K562 (cell line): ENCODE data around the gene NGDN. TPM values are rescaled to one million over a fixed set of nuclear protein-coding genes. Genes with fewer than 3 reads are reported as not detected.

Experiments used
- ATAC-seq: fragments of 200-7000 bp; cut with Tn5 transposase; 3 replicates; pipeline ENCODE4 v1.9.1; 2020; ENCODE audit warnings: moderate library complexity
- BruUV-seq: library from RNA; stranded (reverse); fragments of 400-500 nt; replicated peaks from 2 replicates; lab custom pipeline; 2021; lab: Mats Ljungman, UMichigan
- CTCF ChIA-PET: fragments of 300-600 bp; formaldehyde crosslinking; extraction: SDS; loops from one replicate; lab custom pipeline; 2021; ENCODE audit warnings: low intra/inter-chr PET ratio; lab: Yijun Ruan, JAX
- POLR2A ChIA-PET: fragments of 300-600, 350-650 bp; sonication (Branson Sonifier 250); formaldehyde crosslinking; extraction: SDS; loops from one replicate; lab custom pipeline; 2021; ENCODE audit warnings: antibody characterized with exemption, inconsistent platforms; lab: Yijun Ruan, JAX
- DNase-seq, 4 experiments: peaks; one replicate each; pipeline versions ENCODE4 v3.0.0 to v3.0.0-alpha.2; 2011 to 2018; ENCODE audit warnings: low spot score in 3 of 4, mixed read lengths in 3 of 4; ENCODE audit errors: extremely low read depth in 1 of 4
- FAIRE-seq: peaks from 2 replicates; lab custom pipeline; 2011; peaks lifted over from hg19 to GRCh38; lab: Jason Lieb, UNC
- H2AFZ ChIP-seq: 2 replicates; pipeline ENCODE4 v1.6.0; 2011; ENCODE audit warnings: low read depth, low read length, control low read depth, inconsistent platforms
- H3K27ac ChIP-seq: fragments of 200-600 bp; 3 replicates; pipeline ENCODE4 v1.8.0; 2011; ENCODE audit warnings: low read depth, mild to moderate bottlenecking, control low read depth, inconsistent platforms, low read length, moderate library complexity, mixed read lengths; ENCODE audit errors: extremely low read depth
- H3K27me3 ChIP-seq, 2 experiments: fragments of 300-600 bp in 1 of 2; 2 replicates in 1 of 2; 3 replicates in 1 of 2; pipeline versions ENCODE4 v1.6.0 to v1.8.0; 2011; ENCODE audit warnings: inconsistent platforms in 2 of 2, low read length in 2 of 2, mild to moderate bottlenecking in 1 of 2, mixed read lengths in 1 of 2, moderate library complexity in 1 of 2; ENCODE audit not compliant: control insufficient read depth in 2 of 2, insufficient read depth in 2 of 2
- H3K36me3 ChIP-seq: fragments of 300-600 bp; 3 replicates; pipeline ENCODE4 v1.8.0; 2011; ENCODE audit warnings: mild to moderate bottlenecking, low read length, inconsistent platforms; ENCODE audit not compliant: control insufficient read depth, insufficient read depth
- H3K4me1 ChIP-seq, 2 experiments: fragments of 200-600 bp in 1 of 2; replicated peaks in 1 of 2; 2 replicates in 1 of 2; 3 replicates in 1 of 2; pipeline versions ENCODE4 v1.5.1 to v1.8.0; 2011; ENCODE audit warnings: inconsistent platforms in 2 of 2, low read length in 2 of 2, mild to moderate bottlenecking in 1 of 2, mixed read lengths in 1 of 2, moderate library complexity in 1 of 2; ENCODE audit not compliant: control insufficient read depth in 2 of 2, insufficient read depth in 2 of 2
- H3K4me2 ChIP-seq: 2 replicates; pipeline ENCODE4 v1.6.1; 2011; ENCODE audit warnings: low read length, control low read depth, inconsistent platforms, mixed read lengths; ENCODE audit not compliant: insufficient read depth
- H3K4me3 ChIP-seq: fragments of 200-600 bp; sonication (generic), shearing (Covaris generic); 2 replicates; pipeline ENCODE4 v1.5.1; 2016; ENCODE audit warnings: control low read depth, inconsistent platforms
- H3K79me2 ChIP-seq: fragments of 200-600 bp; 3 replicates; pipeline ENCODE4 v1.8.0; 2011; ENCODE audit warnings: low read length, inconsistent platforms; ENCODE audit not compliant: control insufficient read depth, insufficient read depth
- H3K9ac ChIP-seq, 2 experiments: 2 replicates each; pipeline versions ENCODE4 v1.6.0 to v1.6.1; 2011; ENCODE audit warnings: low read depth in 2 of 2, low read length in 2 of 2, control low read depth in 1 of 2, inconsistent platforms in 1 of 2, mild to moderate bottlenecking in 1 of 2, mixed read lengths in 1 of 2; ENCODE audit not compliant: insufficient read depth in 1 of 2
- H3K9me1 ChIP-seq: one replicate; pipeline ENCODE4 v1.6.0; 2011; ENCODE audit warnings: inconsistent platforms, mild to moderate bottlenecking, low read length, moderate library complexity; ENCODE audit not compliant: control insufficient read depth, insufficient read depth
- H3K9me3 ChIP-seq: replicated peaks from 2 replicates; pipeline ENCODE4 v1.5.1; 2011; ENCODE audit warnings: low read depth, low read length, inconsistent platforms; ENCODE audit not compliant: control insufficient read depth, insufficient read depth
- H4K20me1 ChIP-seq: replicated peaks from 2 replicates; pipeline ENCODE4 v1.6.1; 2011; ENCODE audit warnings: low read length, inconsistent platforms, mixed read lengths; ENCODE audit not compliant: control insufficient read depth, insufficient read depth
- GTF2B ChIP-seq: IDR thresholded peaks from 2 replicates; pipeline ENCODE4 v1.6.1; 2011; ENCODE audit not compliant: insufficient read length; ENCODE audit errors: extremely low read depth
- GTF2F1 ChIP-seq: IDR thresholded peaks from 2 replicates; pipeline ENCODE4 v1.6.1; 2011; ENCODE audit warnings: low read depth, low read length, improper control_type of control experiment
- ZKSCAN8 ChIP-seq: fragments of 200-800 bp; sonication (Bioruptor generic); IDR thresholded peaks from 2 replicates; pipeline ENCODE4 v1.6.1; 2016; ENCODE audit warnings: missing genetic modification characterization, missing compliant biosample characterization
- ZNF512 ChIP-seq: IDR thresholded peaks from 2 replicates; pipeline ENCODE4 v1.6.1; 2016; ENCODE audit warnings: missing genetic modification characterization, missing compliant biosample characterization
- ZNF785 ChIP-seq: fragments of 250-450 bp; sonication (Bioruptor Pico); IDR thresholded peaks from 2 replicates; pipeline ENCODE4 v1.4.0; 2020; ENCODE audit warnings: mild to moderate bottlenecking
- ZSCAN29 ChIP-seq: fragments of 450-650 bp; IDR thresholded peaks from 2 replicates; pipeline ENCODE4 v1.6.1; 2017
- WGBS: fragments of 100-300 bp; shearing (Covaris generic); methylation state at CpG from one replicate; pipeline ENCODE4 v1.1.6; 2016; ENCODE audit warnings: low coverage, mixed read lengths; ENCODE audit not compliant: insufficient coverage; ENCODE audit errors: missing lambda C conversion rate; 5-methylcytosine and 5-hydroxymethylcytosine counted together
- in situ Hi-C: fragments of 300-500 bp; cut with MboI; formaldehyde crosslinking; loops from 4 replicates; pipeline ENCODE4 v1.15.0; 2018; ENCODE audit warnings: inconsistent platforms, mixed read lengths
- intact Hi-C: fragments of 100-400 bp; cut with micrococcal nuclease; formaldehyde crosslinking; loops from 2 replicates; pipeline ENCODE4 v1.14.2; 2022
- polyA plus RNA-seq, 8 experiments: library from polyadenylated mRNA; depleted of rRNA in 4 of 8; stranded (reverse) in 5 of 8; unstranded in 3 of 8; fragments of >200 nt; fragmentation: Nextera tagmentation in 2 of 8; fragmentation: Illumina TruSeq in 1 of 8; extraction: Ambion mirVana in 2 of 8; extraction: Trizol in 1 of 8; gene quantifications; 2 replicates each; pipeline versions ENCODE4 v1.2.1 to v1.2.3, GENCODE V29; 2011 to 2014; ENCODE audit warnings: inconsistent platforms in 1 of 8, missing spikeins in 1 of 8
- total RNA-seq, 7 experiments: library from RNA; depleted of rRNA in 6 of 7; stranded (reverse); fragments of >200 nt in 6 of 7; fragmentation: Illumina TruSeq in 2 of 7; extraction: Trizol in 2 of 7; gene quantifications; 2 replicates each; pipeline versions ENCODE4 v1.2.1 to v1.2.3, GENCODE V29; 2011 to 2021; ENCODE audit warnings: low replicate concordance in 1 of 7

The NGDN gene
- total and polyA plus RNA-seq, 9 of the 15 experiments (the other 6 are each of a cell fraction or from before 2014, with no cell fraction given), result 42.9 to 195 (median 74.9) TPM

- no peaks in the 10 kb centered on the region for H3K9me1 ChIP-seq
- 0% methylated on average over 8 of the region's 10 CpGs for WGBS
- no peaks in the 10 kb centered on the region for H3K4me1 ChIP-seq
- H3K36me3 ChIP-seq, result no peaks in the 10 kb centered on the region
- no peaks in the 10 kb centered on the region for H3K9me3 ChIP-seq
- no peaks in the 10 kb centered on the region; the same call in 1 of the 2 replicates for H4K20me1 ChIP-seq
- DNase-seq (no peak), ATAC-seq (no peak), FAIRE-seq (no peak)
- POLR2A ChIA-PET, result interaction anchor here (0.6 kb wide), 1 partner anchor 142 kb away, joined by 3 read pairs; no protein-coding TSS in a partner anchor
- no peak overlapping the region for H3K4me3 ChIP-seq
- H3K79me2 ChIP-seq, result no peaks in the 10 kb centered on the region
- TF ChIP-seq ZNF512 (tag) (no peak), GTF2F1 (no peak), GTF2B (no peak), ZNF785 (no peak), ZSCAN29 (no peak), ZKSCAN8 (CRISPR knock-in tag) (no peak)
- CTCF ChIA-PET, result no interaction called here
- intact Hi-C loops, result loop anchor here (5.0 kb wide), 1 partner anchor 52 kb away; no protein-coding TSS in a partner anchor
- BruUV-seq, result no TSS peak
- peaks cover 0 to 47% of the 10 kb centered on the region in 2 experiments; a peak in 3 of 5 replicates for H3K27me3 ChIP-seq
- H3K27ac ChIP-seq, result no peak overlapping the region
- H2AFZ ChIP-seq, result no peak overlapping the region
- no peak overlapping the region for H3K4me2 ChIP-seq
- in situ Hi-C loops, result no loop called here
- H3K9ac ChIP-seq, result no peak overlapping the region
Observed at GRCh38 chr14:23430016-23430722, 39.3 kb upstream of the NGDN start.
